Measurements from ENCODE around the gene GNGT1.

The GNGT1 gene

GRCh38 chr7:93943816-93944540 lies 37.6 kb downstream of the GNGT1 start:
- no peak for DNase-seq

- no peak for DNase-seq
These were observed 38.3 kb downstream of the GNGT1 start for GRCh38 chr7:93944673-93945072.

GRCh38 chr7:93945083-93945482 lies 38.7 kb downstream of the GNGT1 start:
- DNase-seq = no peak

GRCh38 chr7:93945756-93946535 lies 39.6 kb downstream of the GNGT1 start:
- no peak for DNase-seq

GRCh38 chr7:93948106-93948505 lies 41.7 kb downstream of the GNGT1 start:
- DNase-seq = no peak

GRCh38 chr7:93948873-93949272 lies 42.5 kb downstream of the GNGT1 start:
- no peak for DNase-seq

GRCh38 chr7:93949423-93949822 lies 43.1 kb downstream of the GNGT1 start:
- DNase-seq = no peak

GRCh38 chr7:93955304-93955703 lies 48.9 kb downstream of the GNGT1 start:
- DNase-seq = no peak

- no peak for DNase-seq
These were observed 51.4 kb downstream of the GNGT1 start for GRCh38 chr7:93957767-93958166.

- DNase-seq = no peak
These were observed 51.8 kb downstream of the GNGT1 start for GRCh38 chr7:93958216-93958615.

GRCh38 chr7:93958651-93959050 lies 52.3 kb downstream of the GNGT1 start:
- DNase-seq = no peak

Data from CD4-positive, alpha-beta T cell treated with Interleukin-21 for 1 hour (primary cell).